DND-41 (cell line): ENCODE results near the gene NBEA.

ENCODE experiments used
- ATAC-seq: fragments of 200-7000 bp; cut with Tn5 transposase; 3 replicates; pipeline ENCODE4 v1.9.1; 2021; ENCODE audit warnings: low read depth; ENCODE audit not compliant: insufficient read depth
- DNase-seq: peaks from one replicate; pipeline ENCODE4 v3.0.0-alpha.2; 2020
- H2AFZ ChIP-seq: 2 replicates; pipeline ENCODE4 v1.6.0; 2012; ENCODE audit warnings: low read depth, low read length
- H3K27ac ChIP-seq: 2 replicates; pipeline ENCODE4 v1.5.1; 2012; ENCODE audit warnings: low read length, inconsistent platforms
- H3K27me3 ChIP-seq: fragments of 200-600 bp; sonication (generic); 2 replicates; pipeline ENCODE4 v1.6.0; 2012; ENCODE audit warnings: low read length, mild to moderate bottlenecking, inconsistent platforms; ENCODE audit not compliant: insufficient read depth, poor library complexity
- H3K36me3 ChIP-seq: 2 replicates; pipeline ENCODE4 v1.5.1; 2012; ENCODE audit warnings: low read length, inconsistent platforms; ENCODE audit not compliant: insufficient read depth
- H3K4me1 ChIP-seq: 2 replicates; pipeline ENCODE4 v1.5.1; 2012; ENCODE audit warnings: mild to moderate bottlenecking, low read length; ENCODE audit not compliant: insufficient read depth
- H3K4me2 ChIP-seq: 2 replicates; pipeline ENCODE4 v1.6.0; 2012; ENCODE audit warnings: mild to moderate bottlenecking, moderate library complexity, low read length, inconsistent platforms; ENCODE audit not compliant: insufficient read depth
- H3K4me3 ChIP-seq, 2 experiments: fragments of 200-600 bp in 1 of 2; shearing (Covaris generic) in 1 of 2; 2 replicates each; pipeline ENCODE4 v1.5.1; 2012 to 2016; ENCODE audit warnings: inconsistent platforms in 2 of 2, low read length in 2 of 2, mild to moderate bottlenecking in 2 of 2, low read depth in 1 of 2, moderate library complexity in 1 of 2
- H3K79me2 ChIP-seq: 2 replicates; pipeline ENCODE4 v1.6.0; 2012; ENCODE audit warnings: low read length, inconsistent platforms; ENCODE audit not compliant: insufficient read depth
- H3K9ac ChIP-seq: 2 replicates; pipeline ENCODE4 v1.6.0; 2012; ENCODE audit warnings: low read depth, mild to moderate bottlenecking, inconsistent platforms, low read length, moderate library complexity
- H3K9me3 ChIP-seq: 2 replicates; pipeline ENCODE4 v1.5.1; 2012; ENCODE audit warnings: low read length, moderate library complexity, mild to moderate bottlenecking, inconsistent platforms; ENCODE audit not compliant: insufficient read depth, severe bottlenecking
- H4K20me1 ChIP-seq: 2 replicates; pipeline ENCODE4 v1.6.0; 2012; ENCODE audit warnings: low read length; ENCODE audit not compliant: insufficient read depth
- EZH2 ChIP-seq: IDR thresholded peaks from 3 replicates; pipeline ENCODE4 v1.6.1; 2012; ENCODE audit warnings: borderline replicate concordance, low read depth, mild to moderate bottlenecking, moderate library complexity, low read length, inconsistent platforms; ENCODE audit not compliant: severe bottlenecking
- TF ChIP-seq, protein P1 (sequence below): IDR thresholded peaks from 2 replicates; pipeline ENCODE4 v1.5.1; 2012; ENCODE audit warnings: borderline replicate concordance, low read length, moderate library complexity, mild to moderate bottlenecking; ENCODE audit not compliant: poor library complexity, severe bottlenecking; ENCODE audit errors: extremely low read depth

Gene NBEA

DNA sequence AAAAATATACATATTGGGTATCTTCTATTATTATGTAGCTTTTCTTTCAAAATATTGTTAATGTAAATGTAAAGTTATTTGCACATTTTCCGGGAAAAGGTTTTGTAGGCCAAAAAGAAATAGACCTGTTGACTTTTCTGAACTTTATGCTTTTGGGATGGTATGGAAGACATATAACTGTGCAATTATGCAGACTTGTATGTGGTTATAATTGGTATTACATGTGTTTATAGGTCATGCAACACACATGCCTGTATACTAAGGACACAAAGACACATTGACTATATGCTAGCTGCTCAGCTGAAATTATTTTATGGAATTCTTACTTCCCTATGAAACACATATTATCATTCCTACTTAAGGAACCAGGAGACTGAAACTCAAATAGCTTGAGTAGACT is 2.3 kb upstream of the NBEA start:
- Histone ChIP-seq H3K4me2 (no peak overlapping the region), H3K36me3 (no peaks in the 10 kb centered on the region; the same call in 1 of the 2 replicates), H3K27ac (no peak overlapping the region), H3K9ac (no peak overlapping the region), H3K9me3 (no peaks in the 10 kb centered on the region), H3K4me1 (peaks cover 28% of the 10 kb centered on the region), H3K79me2 (no peaks in the 10 kb centered on the region), H3K27me3 (peaks cover 10% of the 10 kb centered on the region), H4K20me1 (no peaks in the 10 kb centered on the region), H3K4me3 (no peak overlapping the region), H2AFZ (no peak overlapping the region)
- TF ChIP-seq, protein P1, sequence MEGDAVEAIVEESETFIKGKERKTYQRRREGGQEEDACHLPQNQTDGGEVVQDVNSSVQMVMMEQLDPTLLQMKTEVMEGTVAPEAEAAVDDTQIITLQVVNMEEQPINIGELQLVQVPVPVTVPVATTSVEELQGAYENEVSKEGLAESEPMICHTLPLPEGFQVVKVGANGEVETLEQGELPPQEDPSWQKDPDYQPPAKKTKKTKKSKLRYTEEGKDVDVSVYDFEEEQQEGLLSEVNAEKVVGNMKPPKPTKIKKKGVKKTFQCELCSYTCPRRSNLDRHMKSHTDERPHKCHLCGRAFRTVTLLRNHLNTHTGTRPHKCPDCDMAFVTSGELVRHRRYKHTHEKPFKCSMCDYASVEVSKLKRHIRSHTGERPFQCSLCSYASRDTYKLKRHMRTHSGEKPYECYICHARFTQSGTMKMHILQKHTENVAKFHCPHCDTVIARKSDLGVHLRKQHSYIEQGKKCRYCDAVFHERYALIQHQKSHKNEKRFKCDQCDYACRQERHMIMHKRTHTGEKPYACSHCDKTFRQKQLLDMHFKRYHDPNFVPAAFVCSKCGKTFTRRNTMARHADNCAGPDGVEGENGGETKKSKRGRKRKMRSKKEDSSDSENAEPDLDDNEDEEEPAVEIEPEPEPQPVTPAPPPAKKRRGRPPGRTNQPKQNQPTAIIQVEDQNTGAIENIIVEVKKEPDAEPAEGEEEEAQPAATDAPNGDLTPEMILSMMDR = no peak
- no peak for TF ChIP-seq EZH2
- no peak for ATAC-seq
- DNase-seq = no peak

- no peak overlapping the region for H3K9ac ChIP-seq
Observed at GRCh38 chr13:34941436-34941834, 635 bp upstream of the NBEA start.

GRCh38 chr13:34942732-34943435 is 814 bp downstream of the NBEA start:
- Histone ChIP-seq H3K4me2 (peak overlapping the region; percentile 93), H3K79me2 (peaks cover under 1% of the 10 kb centered on the region; the same call in 1 of the 2 replicates), H3K27ac (no peak overlapping the region; the same call in 1 of the 2 replicates), H3K9ac (peak overlapping the region; percentile 71), H3K36me3 (no peaks in the 10 kb centered on the region; the same call in 1 of the 2 replicates), H2AFZ (peak overlapping the region; percentile 98), H4K20me1 (no peaks in the 10 kb centered on the region; the same call in 1 of the 2 replicates), H3K4me1 (peaks cover 34% of the 10 kb centered on the region), H3K27me3 (no peaks in the 10 kb centered on the region), H3K9me3 (no peaks in the 10 kb centered on the region), H3K4me3 (peak overlapping the region; percentile 68 to 95; a peak in 3 of 4 replicates)
- peak; percentile 4 for DNase-seq
- TF ChIP-seq, protein P1 = no peak
- peak; percentile 10 for TF ChIP-seq EZH2
- no peak for ATAC-seq

More at GRCh38 chr13:34941436-34941834, 635 bp upstream of the NBEA start:
- Histone ChIP-seq H4K20me1 (no peaks in the 10 kb centered on the region; the same call in 1 of the 2 replicates), H3K4me3 (peak overlapping the region in 1 of 2 experiments; percentile 95; a peak in 2 of 4 replicates), H3K79me2 (no peaks in the 10 kb centered on the region), H3K4me1 (peaks cover 34% of the 10 kb centered on the region), H3K4me2 (peak overlapping the region; percentile 93), H2AFZ (peak overlapping the region; percentile 67; the same call in 1 of the 2 replicates), H3K27me3 (peaks cover 8% of the 10 kb centered on the region), H3K36me3 (no peaks in the 10 kb centered on the region; the same call in 1 of the 2 replicates), H3K27ac (no peak overlapping the region), H3K9me3 (no peaks in the 10 kb centered on the region)
- TF ChIP-seq, protein P1 = no peak
- no peak for TF ChIP-seq EZH2
- no peak for DNase-seq
- ATAC-seq = peak; percentile 6; the same call in 2 of the 3 replicates
